IPS DF 4.7 (cell line): ENCODE measurements around the gene DNAH3.
"Not testable (repeated sequence)": the region's sequence is repeated elsewhere in the genome, so short reads cannot be mapped to it uniquely, and the experiment has no call there.

Source experiments
- DNase-seq: peaks from one replicate; pipeline ENCODE4 v3.0.0-alpha.2; 2013; ENCODE audit warnings: low spot score; ENCODE audit errors: extremely low read depth

DNAH3 gene

GRCh38 chr16:21167929-21168602 lies 17.4 kb upstream of the DNAH3 start:
- DNase-seq, result no peak

- DNase-seq, result no peak
Measured at GRCh38 chr16:21167360-21167759, 16.7 kb upstream of the DNAH3 start.

GRCh38 chr16:21166561-21166961 lies 15.9 kb upstream of the DNAH3 start:
- no peak for DNase-seq

GRCh38 chr16:21164521-21165168 lies 14.0 kb upstream of the DNAH3 start:
- no peak for DNase-seq

GRCh38 chr16:21163576-21163975 lies 12.9 kb upstream of the DNAH3 start:
- no peak for DNase-seq

- no peak for DNase-seq
Measured at GRCh38 chr16:21162661-21163151, 12.1 kb upstream of the DNAH3 start.

- no peak for DNase-seq
Measured at GRCh38 chr16:21161211-21161610, 10.6 kb upstream of the DNAH3 start.

- DNase-seq, result no peak
Measured at GRCh38 chr16:21160276-21160675, 9.6 kb upstream of the DNAH3 start.

GRCh38 chr16:21159281-21159951 lies 8.8 kb upstream of the DNAH3 start:
- DNase-seq, result peak; percentile 19

GRCh38 chr16:21158208-21159110 lies 7.8 kb upstream of the DNAH3 start, which contains the start of gene LDAF1:
Gene LDAF1 (plus strand): TSS chr16:21158674. CDS start chr16:21161183, 2,509 bp downstream.
- peak; percentile 41 for DNase-seq

- DNase-seq, result no peak
Measured at GRCh38 chr16:21157632-21158031, 7.0 kb upstream of the DNAH3 start.

- peak; percentile 62 for DNase-seq
Measured at GRCh38 chr16:21156767-21157467, 6.3 kb upstream of the DNAH3 start.

- not testable (repeated sequence) for DNase-seq
Measured at GRCh38 chr16:21156011-21156410, 5.4 kb upstream of the DNAH3 start.

GRCh38 chr16:21153124-21153729 lies 2.6 kb upstream of the DNAH3 start:
- DNase-seq, result not testable (repeated sequence)

GRCh38 chr16:21152160-21153030 lies 1.7 kb upstream of the DNAH3 start:
- not testable (repeated sequence) for DNase-seq

- no peak for DNase-seq
Measured at GRCh38 chr16:21145738-21146137, 4.9 kb downstream of the DNAH3 start.

- DNase-seq, result no peak
Measured at GRCh38 chr16:21134053-21134452, 16.6 kb downstream of the DNAH3 start.

- DNase-seq, result no peak
Measured at GRCh38 chr16:21130811-21131210, 19.8 kb downstream of the DNAH3 start.

GRCh38 chr16:21128991-21129390 lies 21.7 kb downstream of the DNAH3 start:
- DNase-seq, result no peak
